Vagina (tissue), 2 donors: ENCODE data around the gene MGLL. TPM values are rescaled to one million over a fixed set of nuclear protein-coding genes. Genes with fewer than 3 reads are reported as not detected.

ENCODE experiments used
- DNase-seq, 2 donors: peaks; one replicate each; pipeline ENCODE4 v3.0.0-alpha.2; 2017; ENCODE audit errors: extremely low spot score in 2 of 2
- H3K27ac ChIP-seq: fragments of 200-600 bp; sonication (generic); one replicate; pipeline ENCODE4 v1.5.1; 2019
- H3K27me3 ChIP-seq: fragments of 200-600 bp; sonication (generic); one replicate; pipeline ENCODE4 v1.5.1; 2019
- H3K36me3 ChIP-seq, 2 donors: fragments of 200-600 bp; sonication (generic); one replicate each; pipeline ENCODE4 v1.5.1; 2017 to 2019
- H3K4me1 ChIP-seq: fragments of 200-600 bp; sonication (generic); one replicate; pipeline ENCODE4 v1.5.1; 2019
- H3K4me3 ChIP-seq, 2 donors: fragments of 200-600 bp; sonication (generic); 1 replicate in 1 of 2; 2 replicates in 1 of 2; pipeline ENCODE4 v1.5.1; 2016 to 2019
- H3K9me3 ChIP-seq: fragments of 200-600 bp; sonication (generic); one replicate; pipeline ENCODE4 v1.5.1; 2019
- POLR2A ChIP-seq, 2 donors: fragments of 450-650 bp; IDR thresholded peaks; one replicate each; pipeline ENCODE4 v1.6.1; 2017; ENCODE audit warnings: antibody characterized with exemption in 2 of 2, mild to moderate bottlenecking in 2 of 2, moderate library complexity in 2 of 2
- POLR2AphosphoS5 ChIP-seq, 2 donors: sonication (generic); formaldehyde crosslinking; IDR thresholded peaks; one replicate each; pipeline ENCODE4 v1.9.0; 2017; ENCODE audit warnings: antibody characterized with exemption in 2 of 2, mild to moderate bottlenecking in 2 of 2, low read depth in 1 of 2; ENCODE audit not compliant: insufficient read depth in 1 of 2
- intact Hi-C: fragments of 100-400 bp; cut with DNase I; formaldehyde crosslinking; loops from one replicate; pipeline ENCODE4 v1.15.1; 2023
- total RNA-seq: library from RNA; depleted of rRNA; stranded (reverse); fragments of >200 nt; gene quantifications from one replicate; pipeline ENCODE4 v1.2.3, GENCODE V29; 2016
- TF ChIP-seq, protein P1 (sequence below), 3 experiments: fragments of 450-650 bp in 2 of 3; fragments of 200-600 bp in 1 of 3; sonication (generic) in 1 of 3; IDR thresholded peaks; one replicate each; pipeline ENCODE4 v1.5.1; 2017 to 2019; ENCODE audit warnings: antibody characterized with exemption in 3 of 3, mild to moderate bottlenecking in 2 of 3, moderate library complexity in 2 of 3

The MGLL gene
- total RNA-seq, 1 donor from 2014 or later: 35.6 TPM

GRCh38 chr3:127767126-127767525 lies 55.2 kb downstream of the MGLL start:
- Histone ChIP-seq H3K27ac (no peak overlapping the region), H3K9me3 (no peaks in the 10 kb centered on the region), H3K4me3 (no peak overlapping the region), H3K4me1 (peaks cover 15% of the 10 kb centered on the region), H3K36me3 (no peaks in the 10 kb centered on the region), H3K27me3 (no peaks in the 10 kb centered on the region)
- intact Hi-C loops: no loop called here
- DNase-seq: no peak
- TF ChIP-seq, protein P1, sequence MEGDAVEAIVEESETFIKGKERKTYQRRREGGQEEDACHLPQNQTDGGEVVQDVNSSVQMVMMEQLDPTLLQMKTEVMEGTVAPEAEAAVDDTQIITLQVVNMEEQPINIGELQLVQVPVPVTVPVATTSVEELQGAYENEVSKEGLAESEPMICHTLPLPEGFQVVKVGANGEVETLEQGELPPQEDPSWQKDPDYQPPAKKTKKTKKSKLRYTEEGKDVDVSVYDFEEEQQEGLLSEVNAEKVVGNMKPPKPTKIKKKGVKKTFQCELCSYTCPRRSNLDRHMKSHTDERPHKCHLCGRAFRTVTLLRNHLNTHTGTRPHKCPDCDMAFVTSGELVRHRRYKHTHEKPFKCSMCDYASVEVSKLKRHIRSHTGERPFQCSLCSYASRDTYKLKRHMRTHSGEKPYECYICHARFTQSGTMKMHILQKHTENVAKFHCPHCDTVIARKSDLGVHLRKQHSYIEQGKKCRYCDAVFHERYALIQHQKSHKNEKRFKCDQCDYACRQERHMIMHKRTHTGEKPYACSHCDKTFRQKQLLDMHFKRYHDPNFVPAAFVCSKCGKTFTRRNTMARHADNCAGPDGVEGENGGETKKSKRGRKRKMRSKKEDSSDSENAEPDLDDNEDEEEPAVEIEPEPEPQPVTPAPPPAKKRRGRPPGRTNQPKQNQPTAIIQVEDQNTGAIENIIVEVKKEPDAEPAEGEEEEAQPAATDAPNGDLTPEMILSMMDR (IDR thresholded peaks at IDR 0.05): no peak
- no peak for TF ChIP-seq POLR2AphosphoS5 (IDR thresholded peaks at IDR 0.05; ENCODE audit: insufficient read depth in 1 of 2, low read depth in 1 of 2)

DNA sequence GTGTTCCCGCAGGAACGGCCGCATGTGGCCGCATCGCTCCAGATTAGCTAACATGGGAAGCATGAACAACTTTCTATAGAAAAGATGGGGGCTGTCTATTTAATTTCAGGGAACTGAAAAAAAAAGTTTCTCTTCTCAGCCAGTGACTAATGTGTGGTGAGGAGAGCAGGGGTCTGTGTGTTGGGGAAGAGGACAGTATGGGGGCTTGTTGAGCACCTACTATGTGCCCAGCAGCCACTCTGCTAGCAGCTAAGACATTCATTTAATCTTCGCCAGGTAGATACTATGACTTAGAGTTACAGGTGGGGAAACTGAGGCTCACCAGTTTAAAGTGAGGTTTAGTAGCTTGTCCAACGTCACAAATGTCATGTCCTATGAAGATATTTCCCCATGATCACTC lies 56.6 kb downstream of the MGLL start:
- Histone ChIP-seq H3K4me3 (no peak overlapping the region), H3K4me1 (peaks cover 22% of the 10 kb centered on the region), H3K9me3 (no peaks in the 10 kb centered on the region), H3K36me3 (no peaks in the 10 kb centered on the region), H3K27me3 (no peaks in the 10 kb centered on the region), H3K27ac (no peak overlapping the region)
- no peak for TF ChIP-seq POLR2A (IDR thresholded peaks at IDR 0.05)
- TF ChIP-seq, protein P1 (IDR thresholded peaks at IDR 0.05): no peak
- TF ChIP-seq POLR2AphosphoS5 (IDR thresholded peaks at IDR 0.05; ENCODE audit: insufficient read depth in 1 of 2, low read depth in 1 of 2): no peak
- intact Hi-C loops: no loop called here
- DNase-seq: no peak

DNA sequence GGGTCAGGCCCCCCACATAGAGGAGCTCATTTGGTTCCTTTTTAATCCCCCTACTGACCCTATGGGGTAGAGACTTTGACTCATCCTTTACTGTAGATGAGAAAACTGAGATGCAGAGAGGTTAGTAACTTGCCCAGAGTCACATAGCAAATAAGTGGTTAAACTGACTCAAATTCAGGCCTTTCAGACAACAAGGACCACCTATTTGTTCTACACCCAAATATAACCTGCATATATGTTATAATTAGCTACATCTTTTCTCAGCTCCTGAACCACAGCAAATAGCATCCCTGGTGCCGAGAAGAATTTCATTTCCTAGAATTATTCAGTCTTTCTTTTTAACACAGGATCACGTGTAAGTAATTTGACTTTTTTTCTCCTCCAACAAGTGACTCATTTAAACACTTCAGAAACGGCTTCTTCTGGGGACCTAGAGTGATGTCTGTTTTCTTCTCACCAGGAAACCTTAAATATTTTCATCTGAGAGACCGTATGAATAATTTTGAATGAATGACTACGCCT lies 57.4 kb downstream of the MGLL start:
- Histone ChIP-seq H3K36me3 (no peaks in the 10 kb centered on the region), H3K9me3 (no peaks in the 10 kb centered on the region), H3K4me1 (peaks cover 22% of the 10 kb centered on the region), H3K27ac (no peak overlapping the region), H3K4me3 (no peak overlapping the region), H3K27me3 (no peaks in the 10 kb centered on the region)
- TF ChIP-seq POLR2AphosphoS5 (IDR thresholded peaks at IDR 0.05; ENCODE audit: insufficient read depth in 1 of 2, low read depth in 1 of 2): no peak
- TF ChIP-seq, protein P1 (IDR thresholded peaks at IDR 0.05): no peak
- TF ChIP-seq POLR2A (IDR thresholded peaks at IDR 0.05): no peak
- DNase-seq: no peak
- intact Hi-C loops: no loop called here

DNA sequence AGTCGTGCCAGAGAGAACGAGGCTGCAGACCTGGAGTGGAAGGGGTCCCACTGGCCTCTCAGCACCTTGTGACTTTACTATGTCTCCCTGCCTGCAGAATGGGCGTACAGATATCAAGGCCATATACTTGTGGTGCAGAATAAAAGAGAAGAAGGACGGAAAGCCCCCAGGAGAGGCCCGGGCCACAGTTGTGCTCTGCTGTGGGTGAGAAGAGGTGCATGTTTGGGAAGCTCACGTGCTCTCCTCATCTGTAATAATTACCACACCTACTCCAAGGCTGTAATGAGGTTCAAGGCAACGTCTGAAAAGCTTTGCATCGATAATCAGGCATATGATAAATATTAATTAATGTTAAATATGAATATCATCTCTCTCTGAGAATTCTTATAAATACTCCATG lies 58.0 kb downstream of the MGLL start:
- H3K27ac ChIP-seq: no peak overlapping the region
- H3K9me3 ChIP-seq: no peaks in the 10 kb centered on the region
- no peaks in the 10 kb centered on the region for H3K36me3 ChIP-seq
- H3K4me1 ChIP-seq: peaks cover 22% of the 10 kb centered on the region
- no peak for DNase-seq
- no peak overlapping the region for H3K4me3 ChIP-seq
- H3K27me3 ChIP-seq: no peaks in the 10 kb centered on the region
- TF ChIP-seq POLR2AphosphoS5 (IDR thresholded peaks at IDR 0.05; ENCODE audit: insufficient read depth in 1 of 2, low read depth in 1 of 2): no peak
- TF ChIP-seq POLR2A (IDR thresholded peaks at IDR 0.05): no peak
- TF ChIP-seq, protein P1 (IDR thresholded peaks at IDR 0.05): no peak
- intact Hi-C loops: no loop called here

DNA sequence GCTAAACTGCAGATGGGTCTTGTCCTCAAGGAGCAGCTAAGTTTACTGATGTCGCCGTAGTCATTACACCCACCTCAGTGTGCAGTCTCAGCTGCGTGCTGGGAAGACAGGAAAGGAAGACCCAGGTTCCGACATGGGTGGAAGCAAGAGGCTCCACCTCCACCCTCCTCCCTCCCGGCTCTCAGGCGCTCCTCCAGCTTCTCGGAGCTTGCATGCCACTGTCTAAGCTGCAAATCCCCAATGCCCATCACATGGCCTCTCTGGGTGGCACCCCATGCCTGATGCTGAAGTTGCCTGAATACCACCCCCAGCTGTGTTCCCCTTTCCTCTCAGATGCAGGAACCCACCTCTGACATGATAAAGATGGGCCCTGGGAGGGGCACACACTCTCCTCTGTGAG lies 58.5 kb downstream of the MGLL start:
- Histone ChIP-seq H3K27me3 (no peaks in the 10 kb centered on the region), H3K27ac (no peak overlapping the region), H3K4me1 (peaks cover 21% of the 10 kb centered on the region), H3K9me3 (no peaks in the 10 kb centered on the region), H3K4me3 (no peak overlapping the region), H3K36me3 (no peaks in the 10 kb centered on the region)
- TF ChIP-seq POLR2AphosphoS5 (IDR thresholded peaks at IDR 0.05; ENCODE audit: insufficient read depth in 1 of 2, low read depth in 1 of 2) (no peak), POLR2A (IDR thresholded peaks at IDR 0.05) (no peak)
- TF ChIP-seq, protein P1 (IDR thresholded peaks at IDR 0.05): no peak
- intact Hi-C loops: no loop called here
- no peak for DNase-seq
